ENCODE measurements around the gene CLCNKA.

DNA sequence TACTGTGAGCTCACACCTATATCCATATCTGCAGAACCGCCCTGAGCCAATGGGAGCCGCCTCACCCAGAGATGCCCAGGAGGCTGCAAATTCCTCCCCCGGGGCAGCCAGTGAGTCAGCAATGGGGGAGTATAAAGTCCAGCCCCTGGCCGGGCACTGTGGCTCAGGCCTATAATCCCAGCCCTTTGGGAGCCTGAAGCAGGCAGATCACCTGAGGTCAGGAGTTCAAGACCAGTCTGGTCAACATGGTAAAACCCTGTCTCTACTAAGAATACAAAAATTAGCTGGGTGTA, 16.7 kb downstream of the CLCNKA start:
- TF ChIP-seq, protein P1, sequence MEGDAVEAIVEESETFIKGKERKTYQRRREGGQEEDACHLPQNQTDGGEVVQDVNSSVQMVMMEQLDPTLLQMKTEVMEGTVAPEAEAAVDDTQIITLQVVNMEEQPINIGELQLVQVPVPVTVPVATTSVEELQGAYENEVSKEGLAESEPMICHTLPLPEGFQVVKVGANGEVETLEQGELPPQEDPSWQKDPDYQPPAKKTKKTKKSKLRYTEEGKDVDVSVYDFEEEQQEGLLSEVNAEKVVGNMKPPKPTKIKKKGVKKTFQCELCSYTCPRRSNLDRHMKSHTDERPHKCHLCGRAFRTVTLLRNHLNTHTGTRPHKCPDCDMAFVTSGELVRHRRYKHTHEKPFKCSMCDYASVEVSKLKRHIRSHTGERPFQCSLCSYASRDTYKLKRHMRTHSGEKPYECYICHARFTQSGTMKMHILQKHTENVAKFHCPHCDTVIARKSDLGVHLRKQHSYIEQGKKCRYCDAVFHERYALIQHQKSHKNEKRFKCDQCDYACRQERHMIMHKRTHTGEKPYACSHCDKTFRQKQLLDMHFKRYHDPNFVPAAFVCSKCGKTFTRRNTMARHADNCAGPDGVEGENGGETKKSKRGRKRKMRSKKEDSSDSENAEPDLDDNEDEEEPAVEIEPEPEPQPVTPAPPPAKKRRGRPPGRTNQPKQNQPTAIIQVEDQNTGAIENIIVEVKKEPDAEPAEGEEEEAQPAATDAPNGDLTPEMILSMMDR (IDR thresholded peaks at IDR 0.05; ENCODE audit: low read length): no peak
- no peak for TF ChIP-seq EZH2 (IDR thresholded peaks at IDR 0.05; ENCODE audit: borderline replicate concordance, low read length)

All from OCI-LY1 (cell line).